SK-N-SH (cell line): ENCODE measurements around the gene B4GALNT4.

ENCODE experiments used
- CHD2 ChIP-seq: fragments of 150-350 bp; IDR thresholded peaks from 2 replicates; pipeline ENCODE4 v1.6.1; 2018; ENCODE audit warnings: low read length; ENCODE audit not compliant: partially characterized antibody
- CTCF ChIP-seq: fragments of 200-600 bp; sonication (generic); IDR thresholded peaks from 2 replicates; pipeline ENCODE4 v1.6.1; 2017; ENCODE audit warnings: antibody characterized with exemption, mild to moderate bottlenecking, moderate library complexity
- ELF1 ChIP-seq: IDR thresholded peaks from 2 replicates; pipeline ENCODE4 v1.4.0; 2012
- EP300 ChIP-seq, 2 experiments: IDR thresholded peaks; 2 replicates each; pipeline versions ENCODE4 v1.4.0 to v1.6.1; 2012; ENCODE audit warnings: borderline replicate concordance in 1 of 2, low read depth in 1 of 2, low read length in 1 of 2
- EZH2phosphoT487 ChIP-seq: fragments of 200-600 bp; sonication (generic); IDR thresholded peaks from 2 replicates; pipeline ENCODE4 v1.6.1; 2017; ENCODE audit warnings: low read depth, mixed run types, mild to moderate bottlenecking, antibody characterized with exemption, moderate library complexity, borderline replicate concordance
- FOXJ3 ChIP-seq: sonication (generic); formaldehyde crosslinking; IDR thresholded peaks from 2 replicates; pipeline ENCODE4 v1.5.1; 2020; ENCODE audit warnings: mild to moderate bottlenecking, missing genetic modification reagents
- FOXM1 ChIP-seq: IDR thresholded peaks from 2 replicates; pipeline ENCODE4 v1.4.0; 2012; ENCODE audit warnings: low read depth, mild to moderate bottlenecking
- GABPA ChIP-seq: IDR thresholded peaks from 2 replicates; pipeline ENCODE4 v1.4.0; 2012; ENCODE audit warnings: low read depth, mild to moderate bottlenecking
- JUND ChIP-seq: IDR thresholded peaks from 2 replicates; pipeline ENCODE4 v1.4.0; 2012
- POLR2AphosphoS5 ChIP-seq: IDR thresholded peaks from 2 replicates; pipeline ENCODE4 v1.6.1; 2012; ENCODE audit warnings: low read depth, low read length
- RCOR1 ChIP-seq: fragments of 150-350 bp; IDR thresholded peaks from 2 replicates; pipeline ENCODE4 v1.6.1; 2017; ENCODE audit warnings: antibody characterized with exemption, low read length
- REST ChIP-seq: IDR thresholded peaks from 2 replicates; pipeline ENCODE4 v1.6.1; 2012; ENCODE audit warnings: mild to moderate bottlenecking, low read depth, low read length, moderate library complexity
- SIN3A ChIP-seq: IDR thresholded peaks from 2 replicates; pipeline ENCODE4 v1.6.1; 2012; ENCODE audit warnings: low read depth, mild to moderate bottlenecking, low read length, moderate library complexity, borderline replicate concordance
- SMC3 ChIP-seq: IDR thresholded peaks from 2 replicates; pipeline ENCODE4 v1.6.1; 2012; ENCODE audit warnings: low read depth, low read length, improper control_type of control experiment

- TF ChIP-seq JUND (no peak), SMC3 (no peak), CTCF (no peak), POLR2AphosphoS5 (no peak), EZH2phosphoT487 (no peak), EP300 (IDR thresholded peaks at IDR 0.05; ENCODE audit: borderline replicate concordance in 1 of 2, low read depth in 1 of 2, low read length in 1 of 2) (no peak), RCOR1 (no peak), GABPA (no peak), REST (no peak), SIN3A (no peak), ELF1 (no peak), FOXJ3 (CRISPR knock-in tag) (no peak), CHD2 (no peak), FOXM1 (no peak)
Measured at GRCh38 chr11:377883-378500, 8.7 kb downstream of the B4GALNT4 start.
